GM12872 (cell line): ENCODE data around the gene MGAM2.

Source experiments
- CTCF ChIP-seq: IDR thresholded peaks from 3 replicates; pipeline ENCODE4 v1.5.1; 2011; ENCODE audit warnings: low read depth, mild to moderate bottlenecking, low read length, moderate library complexity; ENCODE audit not compliant: insufficient read depth

The MGAM2 gene

GRCh38 chr7:142111499-142111898 is at the start of gene MGAM2:
MGAM2 (plus strand) TSS chr7:142111718; CDS start chr7:142116874, 5,156 bp downstream.
- no peak for TF ChIP-seq CTCF

DNA sequence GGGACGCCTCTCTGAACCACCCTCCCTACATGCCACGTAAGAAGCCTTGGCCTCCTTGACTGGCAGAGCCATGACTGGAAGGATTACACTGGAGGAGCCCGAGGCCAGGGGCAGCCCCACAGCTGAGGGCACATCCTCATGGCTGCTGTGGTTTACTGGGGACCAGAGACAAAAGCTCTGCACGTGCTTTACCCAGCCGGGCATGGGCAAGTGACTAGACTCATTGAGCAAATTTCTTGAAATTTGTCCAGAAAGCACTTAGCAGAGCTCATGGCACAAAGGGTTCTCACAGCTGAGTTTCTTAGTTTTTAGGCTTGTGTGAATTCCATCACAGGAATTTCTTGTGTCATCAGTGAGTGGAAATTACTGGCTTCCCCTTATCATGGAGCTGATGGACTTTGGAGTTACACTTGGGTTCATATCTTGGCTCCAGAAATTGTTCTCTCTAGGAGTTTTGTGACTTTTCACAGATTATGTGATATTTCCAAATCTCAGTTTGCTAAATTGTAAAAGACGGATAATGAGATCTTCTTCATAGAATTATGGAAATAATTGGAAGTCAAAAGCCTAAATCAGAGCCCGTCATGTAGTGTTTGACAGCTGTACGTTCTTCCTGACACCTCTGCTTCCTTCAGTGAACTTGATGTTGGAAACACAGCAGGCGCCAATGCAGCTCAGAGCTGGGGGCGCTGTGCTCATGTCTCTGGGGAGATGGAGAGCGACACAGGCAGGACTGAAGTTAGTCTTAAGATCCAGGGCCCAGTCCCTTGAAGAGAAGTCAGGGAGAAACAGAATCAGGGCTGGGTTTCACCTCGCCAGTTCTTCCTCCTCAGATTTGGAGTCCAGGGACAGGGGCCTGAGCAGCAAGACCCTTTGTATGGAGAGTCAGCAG is 47.7 kb upstream of the MGAM2 start:
- TF ChIP-seq CTCF: no peak

DNA sequence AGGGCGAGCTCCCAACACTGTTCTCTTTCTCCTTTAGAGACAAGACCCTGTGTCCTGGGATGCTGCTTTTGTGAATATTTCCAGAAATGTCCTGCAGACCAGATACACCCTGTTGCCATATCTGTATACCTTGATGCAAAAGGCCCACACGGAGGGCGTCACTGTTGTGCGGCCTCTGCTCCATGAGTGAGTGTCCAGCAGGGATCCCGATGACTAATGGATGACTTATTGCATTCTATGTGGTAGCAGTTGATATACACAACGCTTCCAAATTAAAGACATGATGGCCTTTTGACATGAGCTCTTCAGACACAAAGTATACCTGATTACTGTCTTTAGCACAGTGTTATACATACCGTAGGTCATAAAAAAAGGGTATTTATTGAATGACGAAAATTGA is 45.0 kb upstream of the MGAM2 start:
- no peak for TF ChIP-seq CTCF

DNA sequence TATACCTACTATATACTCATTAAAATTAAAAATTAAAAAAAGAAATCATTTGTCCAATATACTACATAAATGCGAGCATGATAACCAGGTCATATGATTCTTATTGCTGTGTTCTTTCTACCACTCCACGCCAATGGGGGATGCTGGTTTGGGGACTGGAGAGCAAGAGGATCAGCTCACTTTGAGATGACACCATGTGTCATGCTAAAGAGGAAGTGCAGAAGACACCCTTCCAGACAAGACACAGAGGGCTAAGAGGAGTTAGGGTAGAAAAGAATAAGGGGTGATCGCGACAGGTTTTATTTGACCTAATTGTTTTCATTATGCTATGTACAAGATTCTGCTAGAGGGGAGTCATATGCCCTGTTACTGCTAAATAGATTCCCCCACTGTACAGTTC is 33.8 kb upstream of the MGAM2 start:
- TF ChIP-seq CTCF: no peak

DNA sequence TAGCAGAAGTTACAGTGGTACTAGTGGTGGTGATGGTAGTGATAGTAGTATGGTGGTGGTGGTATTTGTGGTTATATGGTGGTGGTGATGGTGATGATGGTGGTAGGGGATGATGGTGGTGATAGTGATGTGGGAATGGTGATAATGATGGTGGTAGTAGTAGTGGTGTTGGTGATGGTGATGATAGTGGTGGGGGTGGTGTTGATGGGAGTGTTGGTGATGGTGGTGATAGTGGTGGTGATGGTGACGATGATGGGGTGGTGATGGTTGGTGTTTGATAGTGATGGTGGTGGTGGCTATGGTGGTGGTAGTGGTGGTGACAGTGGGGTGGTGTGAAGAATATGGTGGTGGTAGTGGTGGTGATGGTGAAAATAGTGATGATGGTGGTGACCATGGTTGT is 27.9 kb upstream of the MGAM2 start:
- no peak for TF ChIP-seq CTCF

- TF ChIP-seq CTCF: no peak
Observed at GRCh38 chr7:142085428-142085827, 26.1 kb upstream of the MGAM2 start.

DNA sequence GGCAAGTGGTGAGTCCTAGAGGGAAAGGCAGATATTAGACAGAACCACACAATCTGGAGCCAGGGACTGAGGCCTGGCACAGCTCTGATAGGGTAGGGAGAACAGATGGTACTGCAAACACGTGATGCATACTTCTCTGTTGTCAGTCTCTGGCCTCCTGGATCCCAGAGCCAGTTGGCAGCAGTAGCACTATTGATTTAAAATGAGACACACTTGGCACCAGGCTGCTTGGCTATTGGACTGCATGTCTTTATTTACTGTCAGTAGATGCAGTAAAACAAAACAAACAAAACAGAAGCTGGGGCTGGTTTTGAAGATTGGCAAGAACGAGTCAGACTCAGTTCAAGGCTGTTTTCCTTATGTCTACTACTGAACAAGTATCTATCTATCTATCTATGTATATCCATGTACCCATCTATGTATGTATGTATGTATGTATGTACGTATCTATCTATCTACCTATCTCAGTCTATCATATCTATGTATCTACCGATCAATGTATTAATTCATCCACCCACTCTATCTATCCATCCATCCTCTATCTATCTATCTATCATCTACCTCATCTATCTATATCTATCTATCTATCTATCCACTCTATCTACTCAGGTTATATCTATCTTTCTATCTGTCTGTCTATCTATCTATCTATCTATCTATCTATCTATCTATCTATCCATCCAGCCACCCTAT is 23.4 kb upstream of the MGAM2 start:
- no peak for TF ChIP-seq CTCF
